HG03469 (cell line): Measurements from ENCODE around the gene OSBP2.

Experiments
- ATAC-seq: cut with Tn5 transposase; IDR thresholded peaks from one replicate; pipeline ENCODE4 v1.9.1; 2021; ENCODE audit warnings: mild to moderate bottlenecking, moderate library complexity, moderate number of reproducible peaks; ENCODE audit not compliant: unreplicated experiment

OSBP2 gene

DNA sequence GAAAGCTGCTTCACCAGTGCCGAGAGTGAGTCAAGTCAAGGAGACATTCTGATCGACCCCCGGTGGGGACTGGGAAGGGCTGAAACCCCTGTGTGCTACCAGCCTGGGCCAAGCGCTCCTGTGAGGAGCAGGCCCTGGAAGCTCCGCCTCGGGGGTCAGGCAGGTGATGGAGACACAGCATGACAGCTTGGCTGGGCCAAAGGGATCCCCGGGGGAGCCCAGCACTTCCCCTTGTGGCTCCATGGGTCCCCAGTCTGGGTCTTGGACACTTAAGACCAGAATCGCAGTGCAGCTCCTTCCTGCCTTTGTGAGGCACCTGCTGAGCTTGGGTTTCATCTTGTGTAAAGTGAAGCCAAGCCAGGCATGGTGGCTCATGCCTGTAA lies 184.7 kb downstream of the OSBP2 start:
- ATAC-seq, result no peak

GRCh38 chr22:30880181-30880601 lies 185.5 kb downstream of the OSBP2 start:
- ATAC-seq, result no peak

DNA sequence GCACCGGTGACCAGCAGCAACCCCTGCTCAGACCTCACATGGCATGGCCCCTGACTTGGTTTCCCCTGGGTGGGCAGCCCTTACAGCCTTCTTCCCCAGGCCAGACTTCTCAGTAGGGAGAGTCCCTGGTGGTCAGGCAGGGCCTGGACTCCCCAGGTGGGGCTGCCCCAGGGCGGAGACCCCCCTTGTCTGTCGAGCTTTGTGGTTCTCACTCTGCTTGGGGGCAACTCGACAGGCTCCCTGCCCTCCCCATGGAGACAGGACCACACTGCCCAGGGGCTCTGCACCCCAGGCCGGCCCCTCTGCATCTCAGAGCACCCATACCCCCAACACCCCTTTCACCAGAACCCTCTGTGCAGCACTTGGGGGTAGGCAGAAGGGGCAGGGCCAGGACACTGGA lies 186.2 kb downstream of the OSBP2 start:
- no peak for ATAC-seq

- no peak for ATAC-seq
Measured at GRCh38 chr22:30881361-30882183, 186.9 kb downstream of the OSBP2 start.

DNA sequence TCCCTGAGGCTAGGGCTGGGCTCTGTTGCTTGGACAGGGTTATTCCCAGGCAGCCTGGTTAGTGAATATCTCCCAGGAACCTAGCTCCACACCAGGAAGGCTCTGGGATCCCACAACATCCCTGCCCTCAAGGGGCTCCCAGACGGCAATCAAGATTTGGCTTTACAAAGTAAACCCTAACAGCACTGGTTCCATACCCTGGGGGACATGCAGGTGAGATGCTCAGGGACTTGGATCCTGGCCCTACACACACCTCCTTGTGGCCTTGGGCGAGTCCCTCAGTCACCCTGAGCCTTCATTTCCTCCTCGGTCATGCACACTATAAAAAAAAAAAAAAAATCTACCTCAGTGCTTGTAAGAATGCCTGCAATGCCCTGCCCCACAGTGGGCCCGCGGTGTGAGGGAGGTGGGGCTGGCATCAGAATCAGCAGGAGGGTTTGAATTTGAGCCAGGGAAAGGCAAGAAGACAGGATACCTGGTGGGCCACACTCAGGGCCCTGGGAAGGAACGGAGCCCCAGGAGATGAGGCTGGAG lies 187.6 kb downstream of the OSBP2 start:
- ATAC-seq, result no peak

GRCh38 chr22:30882974-30883533 lies 188.4 kb downstream of the OSBP2 start:
- no peak for ATAC-seq

DNA sequence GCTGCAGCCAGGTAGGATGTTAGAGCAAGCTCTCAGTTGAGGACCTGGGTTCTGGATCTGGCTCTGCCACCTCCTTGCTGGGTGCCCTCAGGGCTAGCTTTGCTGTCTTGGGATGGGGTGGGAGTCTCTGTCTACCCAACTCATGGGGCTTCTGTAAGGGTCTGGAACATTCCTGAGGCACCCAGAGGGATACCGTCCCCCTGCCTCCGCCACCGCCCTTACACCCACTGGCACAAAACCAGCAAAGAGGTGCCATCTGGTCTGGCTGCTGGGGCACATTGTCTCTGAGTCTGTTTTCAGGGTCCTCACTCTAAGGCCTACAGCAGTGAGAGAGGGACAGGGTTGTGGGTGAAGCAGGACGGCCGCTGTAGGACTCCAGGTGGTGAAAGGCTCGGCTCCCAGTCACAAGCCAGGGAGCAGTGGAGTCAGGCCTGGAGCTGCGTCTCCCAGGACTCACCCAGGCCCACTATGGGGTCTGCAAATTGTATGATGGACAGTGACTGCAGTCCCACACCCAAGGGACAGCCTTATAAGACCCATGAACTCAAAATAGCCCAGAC lies 189.0 kb downstream of the OSBP2 start:
- ATAC-seq, result no peak

DNA sequence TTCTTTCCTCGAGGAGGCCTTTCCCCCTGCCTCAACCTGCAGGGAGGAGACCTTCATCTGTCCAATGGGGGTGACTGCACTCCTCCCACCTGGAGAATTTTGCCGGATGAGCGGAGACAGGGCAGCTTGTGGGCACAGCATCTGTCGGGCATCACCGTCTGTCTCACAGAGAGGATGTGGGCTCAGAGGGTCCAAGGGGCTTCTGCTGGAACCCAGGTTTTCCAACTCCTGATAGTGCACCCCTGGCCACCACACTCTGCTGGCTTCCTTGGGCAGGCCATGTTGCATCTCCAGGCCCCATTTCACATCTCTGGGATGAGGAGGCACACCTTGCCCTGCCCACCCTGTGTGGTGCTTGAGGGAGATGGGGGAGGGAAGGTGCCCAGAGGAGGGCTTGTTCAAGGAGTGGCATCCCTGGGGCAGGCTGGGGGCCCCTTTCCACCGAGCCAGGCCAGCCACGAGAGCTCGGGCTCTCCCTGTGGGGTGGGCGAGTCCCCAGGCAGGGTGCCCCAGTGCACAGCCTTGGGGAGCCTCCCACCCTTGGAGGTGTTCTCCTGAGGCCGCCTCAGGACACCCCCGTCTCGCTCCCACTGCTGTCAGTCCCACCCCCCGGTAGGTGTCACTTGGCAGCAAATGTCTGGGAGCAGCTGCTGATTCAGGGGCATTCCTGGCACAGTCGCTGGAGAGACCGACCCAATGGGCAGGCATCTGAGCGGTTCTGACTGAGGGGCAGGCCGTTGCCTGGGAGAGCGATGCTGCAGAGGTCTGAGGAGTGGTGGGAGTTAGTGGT lies 189.7 kb downstream of the OSBP2 start:
- ATAC-seq, result no peak

- no peak for ATAC-seq
Measured at GRCh38 chr22:30885001-30885366, 190.3 kb downstream of the OSBP2 start.

- no peak for ATAC-seq
Measured at GRCh38 chr22:30885591-30885990, 190.9 kb downstream of the OSBP2 start.

DNA sequence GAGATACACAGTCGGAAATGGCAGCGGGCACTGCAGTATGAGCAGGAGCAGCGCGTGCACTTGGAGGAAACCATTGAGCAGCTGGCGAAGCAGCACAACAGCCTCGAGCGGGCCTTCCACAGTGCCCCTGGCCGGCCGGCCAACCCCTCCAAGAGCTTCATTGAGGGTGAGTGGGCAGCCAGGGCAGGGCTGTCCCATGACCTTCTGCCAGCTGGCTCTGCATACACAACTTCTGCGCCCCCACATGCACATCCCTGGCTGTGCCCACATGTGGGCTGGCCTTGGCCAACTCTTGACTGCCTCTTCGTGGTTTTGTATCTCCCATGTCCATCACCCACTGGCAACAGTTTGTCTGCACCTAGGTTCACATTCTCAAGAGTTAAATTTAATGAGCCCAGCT lies 192.8 kb downstream of the OSBP2 start:
- no peak for ATAC-seq

DNA sequence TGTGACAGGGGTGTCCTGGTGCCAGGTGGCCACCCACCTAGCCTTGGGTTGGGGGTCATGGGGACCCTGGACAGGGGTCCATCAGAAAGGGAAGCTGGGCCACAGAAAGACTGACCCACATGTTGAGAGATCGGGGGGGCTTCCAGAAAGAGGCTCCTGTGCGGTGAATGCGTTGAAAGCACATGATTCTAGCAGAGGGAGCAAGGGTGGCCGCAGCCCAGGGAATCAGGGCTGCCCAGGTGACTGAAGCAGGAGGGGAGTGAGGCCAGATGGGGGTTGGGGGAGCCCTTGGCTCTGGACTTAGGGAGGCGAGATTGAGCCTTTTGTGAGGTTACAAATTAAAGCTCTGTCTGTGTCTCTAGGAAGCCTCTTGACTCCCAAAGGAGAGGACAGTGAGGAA lies 193.2 kb downstream of the OSBP2 start:
- no peak for ATAC-seq

GRCh38 chr22:30889268-30889995 lies 194.8 kb downstream of the OSBP2 start:
- no peak for ATAC-seq

DNA sequence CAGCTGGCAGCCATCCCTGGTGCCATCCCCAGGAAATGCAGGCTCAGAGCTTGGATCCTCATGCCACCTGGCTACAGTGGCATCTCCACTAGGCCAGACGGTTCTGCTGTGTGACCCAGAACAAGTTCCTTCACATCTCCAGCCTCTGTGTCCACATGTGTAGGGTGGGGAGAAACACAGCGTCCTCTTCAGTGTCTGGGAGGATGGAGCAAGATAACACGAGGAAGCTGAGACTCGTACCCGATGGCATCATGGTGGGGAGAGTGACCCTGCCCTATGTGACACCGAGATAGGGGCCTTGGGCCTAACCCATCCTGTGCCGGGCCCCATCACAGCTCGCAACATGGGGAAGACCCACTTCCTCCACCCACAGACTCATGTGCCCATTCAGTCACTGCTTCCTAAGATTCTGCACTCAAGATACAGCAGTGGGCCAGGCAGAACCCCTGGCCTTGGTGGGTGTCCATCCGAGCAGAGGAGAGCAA lies 195.4 kb downstream of the OSBP2 start:
- no peak for ATAC-seq

GRCh38 chr22:30890686-30891442 lies 196.2 kb downstream of the OSBP2 start:
- ATAC-seq, result no peak

DNA sequence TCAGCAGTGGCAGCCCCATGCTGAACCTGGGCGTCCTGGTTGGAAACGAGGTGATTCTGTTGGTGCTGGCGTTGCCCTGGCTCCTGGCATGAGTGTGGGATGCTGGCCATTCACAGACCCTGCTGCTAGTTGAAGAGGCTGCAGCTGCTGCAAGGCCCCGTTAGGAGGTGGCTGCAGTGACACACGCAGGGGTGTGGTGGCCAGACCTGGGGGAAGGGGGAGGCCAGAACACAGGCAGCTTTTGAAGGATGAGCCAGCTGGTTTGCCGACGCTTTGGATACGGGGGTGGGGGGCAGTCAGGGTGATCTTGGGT lies 196.7 kb downstream of the OSBP2 start:
- no peak for ATAC-seq

DNA sequence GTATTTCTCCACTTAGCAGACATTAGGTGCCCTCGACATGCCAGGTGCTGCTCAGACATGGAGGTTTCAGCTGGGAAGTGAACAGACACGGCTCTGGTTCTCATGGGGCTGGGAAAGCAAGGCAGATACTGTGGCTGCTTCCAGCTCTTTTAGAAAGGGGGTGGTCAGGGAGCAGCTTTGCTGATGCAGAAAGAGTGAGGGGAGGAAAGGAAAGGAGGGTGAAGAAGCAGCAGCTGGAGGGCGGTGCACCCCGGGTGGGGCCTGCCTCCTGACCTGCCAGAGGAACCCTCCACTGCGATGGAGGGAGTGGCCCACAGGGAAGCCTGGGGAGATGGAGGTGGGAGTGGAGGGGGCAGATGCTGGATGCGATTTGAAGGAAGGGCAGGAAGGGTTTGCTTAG lies 197.1 kb downstream of the OSBP2 start:
- no peak for ATAC-seq

DNA sequence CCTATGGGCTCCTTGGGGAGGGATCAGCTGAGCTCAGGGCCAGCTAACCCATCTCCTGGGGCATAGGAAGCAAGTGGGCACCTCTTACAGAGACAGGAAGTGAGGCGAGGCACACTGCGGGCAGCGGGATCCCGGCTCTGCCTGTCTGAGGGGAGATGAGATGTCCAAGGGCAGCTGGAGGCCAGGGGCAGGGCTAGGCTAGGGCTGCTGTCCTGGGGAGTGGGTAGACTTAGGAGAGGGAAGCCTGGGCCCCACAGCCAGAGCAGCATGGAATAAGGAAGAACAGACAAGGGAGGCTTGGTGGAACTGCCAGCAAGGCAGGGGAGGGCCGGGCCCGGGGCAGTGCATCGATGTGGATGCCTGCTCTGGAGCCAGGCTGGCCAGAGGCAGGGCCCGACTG lies 197.6 kb downstream of the OSBP2 start:
- no peak for ATAC-seq

- ATAC-seq, result no peak
Measured at GRCh38 chr22:30892731-30893221, 198.1 kb downstream of the OSBP2 start.
